Motor neuron (in vitro differentiated cells): ENCODE results near the gene P3H1. TPM values are rescaled to one million over a fixed set of nuclear protein-coding genes. Genes with fewer than 3 reads are reported as not detected.
A peak's percentile ranks its signal among the peaks of the same experiment; 100 is the strongest.
"Not testable (repeated sequence)": the region's sequence is repeated elsewhere in the genome, so short reads cannot be mapped to it uniquely, and the experiment has no call there.

Source experiments
- ATAC-seq, 8 experiments: fragments of 200-7000 bp; cut with Tn5 transposase; replicated peaks in 6 of 8; 2 replicates each; pipeline ENCODE4 v1.8.0; 2021; ENCODE audit warnings: mild to moderate bottlenecking in 8 of 8, moderate library complexity in 8 of 8
- H3K27ac ChIP-seq, 2 donors: fragments of 250-450 bp; sonication (Bioruptor Pico); 2 replicates each; pipeline ENCODE4 v1.9.0; 2021; ENCODE audit warnings: antibody characterized with exemption in 2 of 2, mild to moderate bottlenecking in 2 of 2, moderate library complexity in 1 of 2
- H3K4me1 ChIP-seq, 2 donors: fragments of 250-450 bp; sonication (Bioruptor Pico); replicated peaks in 1 of 2; 2 replicates each; pipeline ENCODE4 v1.6.1; 2021; ENCODE audit warnings: antibody characterized with exemption in 2 of 2, mild to moderate bottlenecking in 2 of 2, moderate library complexity in 1 of 2
- H3K4me3 ChIP-seq, 5 donors: fragments of 250-450 bp; sonication (Bioruptor Pico); 2 replicates each; pipeline ENCODE4 v1.9.0; 2021; ENCODE audit warnings: antibody characterized with exemption in 5 of 5, mild to moderate bottlenecking in 5 of 5, moderate library complexity in 4 of 5
- WGBS, 10 experiments: fragments of 450-650 bp; shearing (Covaris generic); methylation state at CpG; one replicate each; pipeline ENCODE4 v1.0.0; 2022; 5-methylcytosine and 5-hydroxymethylcytosine counted together
- in situ Hi-C, 9 experiments: fragments of 400-800 bp; cut with MboI; loops; one replicate each; pipeline ENCODE4 v1.15.0; 2021; ENCODE audit warnings: low sequenced_read_pairs in 9 of 9, low pct_unique_long_range_greater_than_20kb in 2 of 9; ENCODE audit not compliant: unreplicated experiment in 9 of 9
- total RNA-seq, 8 experiments: library from RNA; unstranded; fragments of 300-600 nt; gene quantifications; 2 replicates each; pipeline versions ENCODE4 v1.2.3 to v1.2.4, GENCODE V29; 2022

Gene P3H1
- total RNA-seq, 8 experiments from 2014 or later, result 22.0 to 68.9 (median 38.1) TPM

DNA sequence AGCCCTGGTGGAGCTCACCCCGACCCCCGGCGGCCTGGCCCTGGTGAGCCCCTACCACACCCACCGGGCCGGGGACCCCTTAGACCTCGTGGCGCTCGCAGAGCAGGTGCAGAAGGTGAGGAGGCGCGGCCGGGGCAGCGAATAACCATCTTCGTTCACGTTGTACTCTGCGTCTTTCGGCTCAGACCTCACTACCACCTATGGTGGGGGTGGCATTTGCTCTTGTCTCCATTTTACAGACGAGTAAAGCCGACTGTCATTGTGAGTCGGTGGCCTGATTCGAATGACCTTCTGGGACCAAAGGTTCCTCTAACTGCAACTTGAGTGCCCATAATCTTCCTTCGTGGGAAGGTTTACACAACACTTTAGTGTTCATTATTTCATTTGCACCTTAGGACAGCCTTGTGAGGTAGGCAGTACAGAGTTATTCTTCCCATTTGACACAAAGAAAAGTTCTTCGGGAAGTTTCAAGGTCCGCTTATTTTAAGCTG is 727 bp upstream of the P3H1 start:
- in situ Hi-C loops, result no loop called here
- peak in 7 of 8 experiments; percentile 6 to 50 (median 40) for ATAC-seq
- 0 to 21% (median 2%) methylated on average over 1 to 15 of the region's 23 CpGs for WGBS, 10 experiments
- Histone ChIP-seq H3K27ac (peak overlapping the region; percentile 85 to 89), H3K4me3 (peak overlapping the region; percentile 79 to 94 (median 85)), H3K4me1 (peaks cover 12 to 17% of the 10 kb centered on the region in 2 donors)

DNA sequence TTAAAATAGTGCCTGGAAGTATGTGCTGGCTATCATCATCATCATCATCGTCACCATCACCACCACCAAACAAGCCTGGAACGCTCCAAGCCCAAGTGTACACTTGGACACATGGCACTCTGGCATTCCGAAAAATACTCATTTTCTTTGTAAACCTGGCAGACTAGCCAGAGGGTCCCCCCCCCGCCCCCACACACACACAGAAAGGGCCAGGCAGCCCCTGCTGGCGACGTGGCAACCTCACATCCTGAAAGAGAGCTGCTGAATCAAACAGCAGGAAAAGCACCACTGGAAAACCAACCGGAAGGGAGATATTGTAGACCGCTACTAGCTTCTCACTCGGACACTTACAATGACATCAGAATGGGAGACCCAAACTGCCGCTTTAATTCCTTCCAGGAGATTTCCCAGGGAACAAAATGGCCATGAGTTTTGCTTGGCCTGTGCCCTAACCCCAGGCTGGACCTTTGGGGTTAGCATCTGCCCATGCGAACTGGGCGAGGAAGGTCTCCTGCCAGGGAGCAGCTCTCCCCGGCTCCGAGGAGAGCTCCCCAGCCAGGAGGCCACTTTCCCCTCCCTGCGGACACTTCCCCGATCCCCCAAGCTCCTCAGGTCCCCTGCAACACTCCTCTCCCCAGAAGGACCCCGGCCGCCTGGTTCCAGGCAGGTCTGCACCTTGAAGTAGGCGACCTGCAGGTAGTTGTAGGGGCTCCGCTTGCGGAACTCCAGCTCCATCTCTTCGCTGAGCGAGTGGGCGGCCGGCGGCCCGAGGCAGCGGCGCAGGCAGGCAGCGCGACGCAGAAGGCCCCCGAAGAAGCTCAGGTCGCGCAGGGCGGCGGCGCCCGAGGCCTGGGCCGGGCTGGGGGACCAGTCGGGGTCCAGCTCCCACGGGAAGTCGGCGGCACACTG is 742 bp downstream of the P3H1 start:
- H3K27ac ChIP-seq, result peak overlapping the region; percentile 74 to 79
- in situ Hi-C loops, result no loop called here
- WGBS, 10 experiments, result 0 to 1% (median 0%) methylated on average over 1 to 27 of the region's 44 CpGs; no CpG with 5 or more reads in 3 of the 10 experiments

DNA sequence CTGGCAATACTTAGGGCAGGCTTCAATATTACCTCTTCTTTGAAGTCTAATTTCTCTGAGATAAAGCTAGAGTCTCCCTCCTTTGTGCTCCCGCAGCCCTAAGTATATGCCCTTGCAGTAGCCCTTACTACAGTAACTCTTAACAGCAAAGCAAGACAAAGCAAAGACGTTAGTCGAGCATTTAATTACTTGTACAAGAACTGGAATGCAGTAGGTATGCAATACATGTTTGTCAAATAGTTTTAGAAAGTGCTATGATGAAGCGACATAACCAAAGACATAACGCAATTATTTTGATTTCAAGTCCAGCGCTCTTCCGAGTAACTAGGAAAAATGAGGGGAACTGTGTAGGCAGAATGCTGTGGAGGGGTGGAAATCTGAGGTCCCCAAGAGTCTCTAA is 1.6 kb downstream of the P3H1 start:
- H3K27ac ChIP-seq, result peak overlapping the region; percentile 74 to 79
- WGBS, 10 experiments, result 0 to 9% (median 5%) methylated on average over 4 to 7 of the region's 7 CpGs; no CpG with 5 or more reads in 2 of the 10 experiments
- peak overlapping the region; percentile 79 to 94 (median 85) for H3K4me3 ChIP-seq
- in situ Hi-C loops, result no loop called here
- ATAC-seq, result no peak
- peaks cover 12 to 17% of the 10 kb centered on the region in 2 donors for H3K4me1 ChIP-seq

More for the DNA sequence above, 742 bp downstream of the P3H1 start:
- peaks cover 12 to 17% of the 10 kb centered on the region in 2 donors for H3K4me1 ChIP-seq
- ATAC-seq, result peak; percentile 4 to 28 (median 12)
- peak overlapping the region; percentile 79 to 94 (median 85) for H3K4me3 ChIP-seq

DNA sequence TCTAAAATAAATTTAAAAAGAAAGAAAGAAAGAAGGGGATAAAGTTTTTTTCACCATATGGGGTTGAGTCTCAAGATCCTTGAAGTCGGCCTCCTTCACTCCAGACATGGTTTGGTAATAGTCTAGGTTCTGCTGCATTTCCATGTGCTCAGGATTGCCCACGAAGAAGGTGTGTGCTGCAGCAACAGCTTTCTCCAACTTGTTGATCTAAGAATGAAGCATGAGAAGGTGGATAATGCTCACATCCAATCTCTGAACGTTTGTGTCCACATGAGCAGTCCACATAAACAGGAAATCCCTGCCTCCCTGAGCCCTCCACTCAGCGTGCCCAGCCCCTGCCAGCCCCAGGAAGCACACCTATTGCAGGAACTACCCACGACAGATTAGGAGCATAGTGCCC is 4.6 kb downstream of the P3H1 start:
- H3K4me1 ChIP-seq, result peaks cover 8 to 10% of the 10 kb centered on the region in 2 donors
- 50 to 100% (median 89%) methylated on average over 1 to 5 of the region's 5 CpGs; no CpG with 5 or more reads in 2 of the 10 experiments for WGBS, 10 experiments
- no peak overlapping the region for H3K27ac ChIP-seq
- ATAC-seq, result no peak
- H3K4me3 ChIP-seq, result no peak overlapping the region
- in situ Hi-C loops, result no loop called here

DNA sequence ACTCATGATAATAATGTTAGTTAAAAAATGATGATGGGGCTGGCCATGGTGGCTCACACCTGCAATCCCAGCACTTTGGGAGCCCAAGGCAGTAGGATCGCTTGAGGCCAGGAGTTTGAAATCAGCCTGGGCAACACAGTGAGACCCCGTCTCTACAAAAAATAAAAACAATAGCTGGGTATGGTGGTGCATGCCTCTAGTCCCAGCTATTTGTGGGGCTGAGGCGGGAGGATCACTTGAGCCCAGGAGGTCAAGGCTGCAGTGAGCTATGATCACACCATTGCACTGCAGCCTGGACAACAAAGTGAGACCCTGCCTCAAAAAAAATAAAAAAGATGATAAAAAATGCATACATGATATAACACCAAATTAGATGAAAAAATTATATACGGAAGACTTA is 5.3 kb downstream of the P3H1 start:
- Histone ChIP-seq H3K4me3 (no peak overlapping the region), H3K4me1 (peaks cover 8 to 10% of the 10 kb centered on the region in 2 donors), H3K27ac (no peak overlapping the region)
- in situ Hi-C loops, result no loop called here
- WGBS, 10 experiments, result 90 to 100% (median 100%) methylated on average over 1 to 4 of the region's 4 CpGs
- ATAC-seq, result no peak

DNA sequence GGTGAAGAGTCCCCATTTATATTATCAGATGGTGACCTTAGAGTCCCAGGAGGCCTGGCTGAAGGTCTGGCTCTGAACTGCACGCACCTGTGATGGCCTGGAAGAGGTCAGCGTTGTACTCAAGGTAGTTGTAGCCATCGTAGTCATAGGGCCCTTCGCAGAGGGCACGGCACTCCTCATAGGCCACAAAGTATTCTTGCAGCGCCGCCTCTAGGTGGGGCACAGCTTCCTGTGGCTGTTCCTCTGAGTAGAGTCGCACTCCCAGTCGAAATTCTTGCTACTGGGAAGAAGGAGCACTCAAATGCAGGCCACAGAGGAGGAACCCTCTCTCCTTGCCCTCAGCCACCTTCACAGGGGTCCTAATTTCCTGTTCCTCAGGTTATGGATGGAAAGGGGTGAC is 7.7 kb downstream of the P3H1 start:
- in situ Hi-C loops, result no loop called here
- Histone ChIP-seq H3K4me3 (no peak overlapping the region), H3K4me1 (peaks cover 4 to 5% of the 10 kb centered on the region in 2 donors), H3K27ac (no peak overlapping the region)
- ATAC-seq, result no peak
- WGBS, 10 experiments, result 45 to 96% (median 79%) methylated on average over 1 to 9 of the region's 9 CpGs; no CpG with 5 or more reads in 1 of the 10 experiments

DNA sequence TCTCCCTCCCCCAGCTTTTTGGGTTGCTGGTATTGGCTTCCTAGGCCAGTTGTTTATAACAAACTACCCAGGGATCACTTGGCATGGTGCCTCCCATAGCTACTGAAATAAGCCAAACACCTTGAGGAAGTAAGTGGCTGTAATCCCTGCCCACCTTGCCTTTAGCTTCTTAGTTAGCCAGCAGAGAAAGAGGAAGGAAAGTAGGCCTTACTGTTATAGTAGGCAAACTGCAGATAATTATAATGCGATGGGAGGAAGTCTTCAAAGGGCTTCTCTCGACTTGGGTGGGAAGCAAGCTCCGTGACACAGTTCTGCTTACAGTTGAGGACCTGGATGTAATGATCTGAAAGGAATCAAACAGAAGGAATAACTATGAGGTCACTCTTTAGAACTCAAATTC is 8.2 kb downstream of the P3H1 start:
- H3K4me1 ChIP-seq, result no peaks in the 10 kb centered on the region
- no peak overlapping the region for H3K4me3 ChIP-seq
- no peak overlapping the region for H3K27ac ChIP-seq
- 82 to 100% (median 97%) methylated on average over 1 to 3 of the region's 3 CpGs; no CpG with 5 or more reads in 3 of the 10 experiments for WGBS, 10 experiments
- no peak for ATAC-seq
- in situ Hi-C loops, result no loop called here

DNA sequence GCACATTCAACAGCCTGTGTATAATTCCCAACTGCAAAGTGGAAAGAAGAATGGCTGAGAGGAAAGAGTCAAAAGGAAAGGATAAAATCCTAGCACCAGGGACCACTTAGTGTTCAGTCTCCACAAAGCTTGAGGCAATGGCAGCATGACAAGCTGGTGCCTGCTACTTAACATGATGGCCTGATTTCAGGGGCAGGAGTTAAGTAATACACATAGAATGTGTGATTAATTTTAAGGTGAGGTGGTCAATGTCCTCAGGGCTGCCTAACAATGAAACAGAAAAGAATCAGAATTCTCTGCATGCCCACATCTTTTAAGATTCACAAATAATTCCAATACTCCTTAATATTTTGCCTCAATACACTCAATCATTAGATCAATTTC is 8.9 kb downstream of the P3H1 start:
- in situ Hi-C loops, result no loop called here
- Histone ChIP-seq H3K4me1 (no peaks in the 10 kb centered on the region), H3K4me3 (no peak overlapping the region), H3K27ac (no peak overlapping the region)
- ATAC-seq, result no peak

DNA sequence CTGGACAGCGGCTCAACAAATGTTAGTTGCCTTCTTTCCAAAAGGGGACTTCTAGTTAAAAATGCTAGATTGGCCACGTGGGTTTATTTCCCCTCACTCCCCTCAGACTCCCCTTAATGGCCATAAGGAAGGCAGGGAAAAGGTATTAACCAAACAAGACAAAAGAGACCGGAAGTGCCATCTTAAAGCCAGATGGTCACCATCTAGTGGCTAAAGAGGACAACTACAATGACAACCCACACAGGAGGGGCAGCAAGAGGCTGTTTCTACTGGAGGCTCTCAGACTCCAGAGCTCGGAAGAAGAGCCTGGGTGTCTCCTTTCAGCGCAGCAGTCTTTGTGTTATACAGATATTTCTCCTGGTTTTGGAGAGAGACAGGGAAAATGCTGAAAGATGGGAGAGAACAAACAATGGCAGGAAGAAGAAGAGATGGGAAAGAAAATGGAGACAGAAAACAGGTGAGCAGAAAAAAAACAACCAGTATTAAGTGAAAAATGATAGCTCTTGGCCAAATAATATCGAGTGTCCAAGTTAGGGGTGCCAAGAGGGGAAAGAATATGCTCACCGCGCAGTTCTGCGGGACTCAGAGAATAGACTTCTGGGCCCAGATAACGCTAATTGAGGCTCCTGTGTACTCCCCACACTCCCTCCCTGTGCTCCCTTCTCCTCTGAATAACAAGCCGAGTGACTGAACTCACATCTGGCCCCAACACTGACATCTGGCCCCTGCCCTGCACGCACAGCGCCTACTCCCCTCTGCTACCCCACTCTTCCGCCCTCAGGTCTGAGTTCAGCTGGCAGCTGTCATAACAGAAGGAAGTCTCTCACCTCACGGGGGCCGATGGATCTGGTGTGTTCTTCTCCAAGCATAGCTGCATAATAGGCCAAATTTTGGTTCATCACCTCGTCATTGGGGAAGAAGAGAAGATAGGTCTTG is 9.6 kb downstream of the P3H1 start:
- ATAC-seq, result peak; percentile 56 to 87 (median 78)
- no peaks in the 10 kb centered on the region for H3K4me1 ChIP-seq
- WGBS, 10 experiments, result 63 to 86% (median 74%) methylated on average over 5 to 17 of the region's 17 CpGs
- in situ Hi-C loops, result no loop called here
- no peak overlapping the region for H3K4me3 ChIP-seq
- H3K27ac ChIP-seq, result no peak overlapping the region

DNA sequence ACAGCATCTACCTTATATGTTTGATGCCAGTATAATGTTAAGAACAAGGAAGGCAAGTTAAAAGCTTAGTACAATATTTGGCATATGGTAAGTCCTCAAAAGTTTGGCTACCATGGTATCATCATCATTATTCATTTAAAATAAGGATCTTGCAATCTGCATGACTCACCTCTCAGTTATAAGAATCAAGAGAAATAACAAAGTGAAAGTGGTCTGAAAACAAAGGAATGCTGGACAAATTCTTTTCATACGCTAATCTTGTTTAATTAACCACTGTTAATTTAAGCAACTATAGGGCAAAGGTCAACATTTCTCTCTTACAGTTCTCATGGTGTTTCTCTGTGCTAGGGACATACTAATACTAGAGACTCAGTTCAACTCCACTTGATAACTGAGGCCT is 13.8 kb downstream of the P3H1 start:
- ATAC-seq, result peak in 2 of 8 experiments; percentile 47 to 63
- Histone ChIP-seq H3K4me1 (no peaks in the 10 kb centered on the region), H3K27ac (no peak overlapping the region), H3K4me3 (no peak overlapping the region)
- in situ Hi-C loops, result no loop called here
- WGBS, 10 experiments, result 60 to 100% (median 100%) methylated on average over 1 of the region's 1 CpG; no CpG with 5 or more reads in 2 of the 10 experiments

DNA sequence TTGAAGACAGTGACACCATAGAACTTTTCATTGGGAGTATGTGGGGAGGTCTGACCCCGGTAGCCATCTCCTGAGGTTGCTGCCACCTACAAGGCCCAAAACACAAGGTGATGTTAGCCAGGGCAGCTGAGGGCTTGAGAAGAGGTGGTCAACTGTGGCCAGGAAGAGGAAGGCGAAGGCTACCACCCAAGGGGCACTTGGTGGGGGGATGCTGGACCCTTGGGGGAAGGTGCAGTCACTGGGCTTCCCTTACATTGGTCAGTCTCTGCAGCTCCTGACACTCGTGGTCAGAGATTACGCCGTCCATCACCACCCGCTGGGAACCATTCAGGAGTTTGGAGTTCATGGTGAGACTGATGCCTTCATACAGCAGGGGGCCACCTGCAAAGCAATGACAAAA is 14.5 kb downstream of the P3H1 start:
- Histone ChIP-seq H3K4me3 (no peak overlapping the region), H3K27ac (no peak overlapping the region), H3K4me1 (no peaks in the 10 kb centered on the region)
- 60 to 100% (median 94%) methylated on average over 1 to 6 of the region's 6 CpGs; no CpG with 5 or more reads in 3 of the 10 experiments for WGBS, 10 experiments
- in situ Hi-C loops, result no loop called here
- no peak for ATAC-seq

DNA sequence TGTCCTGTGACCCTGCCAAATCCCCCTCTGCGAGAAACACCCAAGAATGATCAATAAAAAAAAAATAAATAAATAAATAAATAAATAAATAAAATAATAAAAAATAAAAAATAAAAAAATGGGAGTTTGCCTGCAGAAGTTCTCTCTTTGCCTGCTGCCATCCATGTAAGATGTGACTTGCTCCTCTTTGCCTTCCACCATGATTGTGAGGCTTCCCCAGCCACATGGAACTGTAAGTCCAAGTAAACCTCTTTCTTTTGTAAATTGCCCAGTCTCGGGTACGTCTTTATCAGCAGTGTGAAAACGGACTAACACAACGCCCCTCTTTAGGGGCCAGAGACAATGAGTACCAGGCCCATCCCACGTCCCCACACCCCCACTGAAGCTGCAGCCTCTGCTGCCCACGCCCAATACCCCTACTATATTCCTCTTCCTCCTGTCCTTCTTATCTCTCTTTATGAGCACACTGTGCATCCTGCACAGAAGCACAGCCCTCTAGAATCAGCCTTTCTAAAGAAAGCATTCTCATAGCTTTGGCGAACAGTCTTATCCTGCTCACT is 15.2 kb downstream of the P3H1 start:
- WGBS, 10 experiments, result 82 to 98% (median 94%) methylated on average over 2 to 7 of the region's 8 CpGs; no CpG with 5 or more reads in 2 of the 10 experiments
- H3K4me1 ChIP-seq, H3K4me3 ChIP-seq, H3K27ac ChIP-seq, in situ Hi-C loops, ATAC-seq: not testable (repeated sequence)
